ENCODE data around the gene TMEM8B.

TMEM8B gene

GRCh38 chr9:35882263-35882848 is 53.3 kb downstream of the TMEM8B start:
- TF ChIP-seq TAF1 (IDR thresholded peaks at IDR 0.05; ENCODE audit: borderline replicate concordance, insufficient read depth, low read length) (no peak), SIN3A (IDR thresholded peaks at IDR 0.05; ENCODE audit: borderline replicate concordance, insufficient read depth, low read length) (no peak), POLR2AphosphoS5 (IDR thresholded peaks at IDR 0.05; ENCODE audit: low read depth, low read length) (no peak), REST (IDR thresholded peaks at IDR 0.05; ENCODE audit: insufficient read depth in 1 of 2, low read depth in 2 of 2, low read length in 2 of 2) (no peak), FOXP2 (optimal IDR thresholded peaks at IDR 0.05; ENCODE audit: borderline replicate concordance, extremely low read depth, extremely low read length, insufficient read depth) (no peak)

- TF ChIP-seq REST (IDR thresholded peaks at IDR 0.05; ENCODE audit: insufficient read depth in 1 of 2, low read depth in 2 of 2, low read length in 2 of 2): no peak
- TF ChIP-seq TAF1 (IDR thresholded peaks at IDR 0.05; ENCODE audit: borderline replicate concordance, insufficient read depth, low read length): no peak
- no peak for TF ChIP-seq POLR2AphosphoS5 (IDR thresholded peaks at IDR 0.05; ENCODE audit: low read depth, low read length)
- no peak for TF ChIP-seq FOXP2 (optimal IDR thresholded peaks at IDR 0.05; ENCODE audit: borderline replicate concordance, extremely low read depth, extremely low read length, insufficient read depth)
- no peak for TF ChIP-seq SIN3A (IDR thresholded peaks at IDR 0.05; ENCODE audit: borderline replicate concordance, insufficient read depth, low read length)
These were observed 54.0 kb downstream of the TMEM8B start for GRCh38 chr9:35882996-35883395.

- no peak for TF ChIP-seq REST (IDR thresholded peaks at IDR 0.05; ENCODE audit: insufficient read depth in 1 of 2, low read depth in 2 of 2, low read length in 2 of 2)
- TF ChIP-seq POLR2AphosphoS5 (IDR thresholded peaks at IDR 0.05; ENCODE audit: low read depth, low read length): no peak
- TF ChIP-seq TAF1 (IDR thresholded peaks at IDR 0.05; ENCODE audit: borderline replicate concordance, insufficient read depth, low read length): no peak
- TF ChIP-seq FOXP2 (optimal IDR thresholded peaks at IDR 0.05; ENCODE audit: borderline replicate concordance, extremely low read depth, extremely low read length, insufficient read depth): no peak
- TF ChIP-seq SIN3A (IDR thresholded peaks at IDR 0.05; ENCODE audit: borderline replicate concordance, insufficient read depth, low read length): no peak
These were observed 62.6 kb downstream of the TMEM8B start for GRCh38 chr9:35891646-35892045.

- no peak for TF ChIP-seq POLR2AphosphoS5 (IDR thresholded peaks at IDR 0.05; ENCODE audit: low read depth, low read length)
- TF ChIP-seq REST (IDR thresholded peaks at IDR 0.05; ENCODE audit: insufficient read depth in 1 of 2, low read depth in 2 of 2, low read length in 2 of 2): no peak
- TF ChIP-seq SIN3A (IDR thresholded peaks at IDR 0.05; ENCODE audit: borderline replicate concordance, insufficient read depth, low read length): no peak
- no peak for TF ChIP-seq TAF1 (IDR thresholded peaks at IDR 0.05; ENCODE audit: borderline replicate concordance, insufficient read depth, low read length)
- TF ChIP-seq FOXP2 (optimal IDR thresholded peaks at IDR 0.05; ENCODE audit: borderline replicate concordance, extremely low read depth, extremely low read length, insufficient read depth): no peak
These were observed 63.0 kb downstream of the TMEM8B start for GRCh38 chr9:35892051-35892450.

All from PFSK-1 (cell line).